NCI-H2107 treated with DMSO at 0.1 percent for 48 hours (cell line): ENCODE measurements around the gene YIF1B.
"Not testable (repeated sequence)": the region's sequence is repeated elsewhere in the genome, so short reads cannot be mapped to it uniquely, and the experiment has no call there.

Source experiments
- DNase-seq: peaks from one replicate; lab custom pipeline; 2025; ENCODE audit not compliant: unreplicated experiment; lab: John Stamatoyannopoulos, UW

Gene YIF1B

DNA sequence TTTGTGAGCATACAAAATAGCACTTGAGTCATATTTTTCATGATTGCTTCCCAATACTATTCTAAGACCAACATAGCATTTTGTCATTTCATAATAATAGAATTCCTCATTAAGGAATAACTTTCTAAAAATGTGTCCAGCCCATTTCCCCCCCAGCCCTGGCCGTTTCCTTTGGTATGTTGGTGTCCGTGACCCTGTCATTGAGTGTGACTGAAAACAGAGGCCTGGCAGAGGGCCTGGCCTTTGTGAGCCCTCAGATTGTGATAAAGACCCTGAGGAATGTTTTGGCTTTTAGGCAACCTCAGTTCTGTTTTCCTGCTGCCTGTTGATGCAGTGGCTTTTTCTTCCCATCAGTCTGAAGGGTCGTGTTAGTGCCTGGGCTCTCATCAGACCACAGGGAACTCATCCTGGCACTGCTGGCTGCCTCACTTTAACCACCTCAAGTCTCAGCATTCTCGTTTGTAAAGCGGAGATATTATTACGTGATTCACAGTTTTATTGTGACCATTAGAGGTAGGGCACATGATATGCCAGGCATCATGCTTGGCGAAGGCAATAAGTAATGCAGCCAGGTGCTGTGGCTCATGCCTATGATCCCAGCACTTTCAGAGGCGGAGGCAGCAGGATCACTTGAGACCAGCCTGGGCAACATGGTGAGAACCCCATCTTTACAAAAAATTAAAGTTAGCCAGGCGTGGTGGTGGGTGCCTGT is 37.6 kb downstream of the YIF1B start:
- no peak for DNase-seq

DNA sequence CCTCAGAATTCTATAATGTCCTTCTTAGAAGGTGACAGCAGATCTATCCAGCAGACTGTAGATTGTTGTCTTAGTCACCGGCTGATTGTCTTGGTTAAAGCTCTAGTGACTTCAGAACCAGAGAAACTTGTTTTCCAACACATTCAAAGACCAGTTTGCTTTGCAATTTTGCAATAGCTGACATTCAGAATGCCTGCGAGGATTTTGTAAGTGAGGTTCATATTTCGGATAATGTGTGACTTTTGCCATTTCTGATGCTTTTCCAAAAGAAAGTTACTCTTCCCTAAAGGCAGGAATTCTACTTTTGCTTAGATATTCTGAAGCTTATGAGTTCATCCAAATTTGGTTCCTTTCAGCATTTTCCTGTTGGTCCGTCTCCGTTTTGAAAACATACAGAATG is 38.2 kb downstream of the YIF1B start:
- no peak for DNase-seq

DNA sequence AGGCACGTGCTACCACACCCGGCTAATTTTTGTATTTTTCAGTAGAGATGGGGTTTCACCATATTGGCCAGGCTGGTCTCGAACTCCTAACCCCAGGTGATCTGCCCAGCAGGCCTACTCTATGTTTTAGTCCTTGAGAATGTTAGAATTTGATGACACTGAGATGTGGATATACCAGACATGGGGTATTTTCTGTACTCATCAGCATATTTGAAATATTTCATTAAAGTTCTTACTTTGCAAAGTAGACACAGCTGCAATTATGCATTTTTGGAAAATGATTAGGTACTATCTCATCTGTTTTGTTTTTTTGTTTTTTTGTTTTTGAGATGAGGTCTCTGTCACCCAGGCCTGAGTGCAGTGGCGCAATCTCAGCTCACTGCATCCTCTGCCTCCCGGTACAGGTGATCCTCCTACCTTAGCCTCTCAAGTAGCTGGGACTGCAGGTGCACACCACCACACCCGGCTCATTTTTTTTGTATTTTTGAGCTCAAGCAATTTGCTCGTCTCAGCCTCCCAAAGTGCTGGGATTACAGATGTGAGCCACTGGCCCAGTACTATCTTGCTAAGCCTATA is 38.7 kb downstream of the YIF1B start:
- DNase-seq: no peak

DNA sequence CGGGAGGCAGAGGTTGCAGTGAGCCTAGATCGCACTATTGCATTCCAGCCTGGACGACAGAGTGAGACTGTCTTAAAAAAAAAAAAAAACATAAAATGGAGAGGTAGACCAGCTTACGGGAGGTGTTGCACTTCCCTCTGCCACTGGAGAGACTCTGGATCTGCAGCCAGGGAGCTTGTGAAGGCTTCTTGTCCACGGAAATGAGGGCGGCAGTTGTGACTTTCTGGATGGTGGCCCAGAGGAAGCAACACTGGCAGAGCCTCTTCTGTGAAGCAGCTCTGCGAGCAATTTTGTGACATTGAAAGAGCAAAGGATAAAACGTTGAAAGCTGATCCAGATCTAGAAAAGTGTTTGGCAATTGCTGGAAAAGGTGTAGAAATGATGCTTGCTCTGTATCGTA is 41.0 kb downstream of the YIF1B start:
- no peak for DNase-seq

DNA sequence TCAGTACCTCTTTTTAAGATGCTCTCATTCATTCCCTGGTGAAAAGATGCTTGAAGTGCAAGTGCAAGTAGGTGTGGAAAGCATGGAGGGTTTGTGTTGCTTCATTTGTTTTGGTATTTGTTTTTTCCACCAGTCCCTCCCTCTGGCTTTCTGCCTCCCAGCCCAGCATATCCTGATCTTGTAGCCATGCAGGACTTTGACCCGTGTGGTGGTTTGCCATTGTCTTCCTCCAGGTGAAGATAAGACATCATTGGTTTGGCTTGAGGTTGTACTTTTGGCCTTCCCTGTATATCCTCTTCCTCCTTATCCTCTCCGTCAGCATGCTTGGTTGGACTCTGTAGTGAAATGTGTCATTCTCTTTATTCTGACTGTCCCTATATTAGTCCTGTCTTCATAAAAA is 42.2 kb downstream of the YIF1B start:
- no peak for DNase-seq

DNA sequence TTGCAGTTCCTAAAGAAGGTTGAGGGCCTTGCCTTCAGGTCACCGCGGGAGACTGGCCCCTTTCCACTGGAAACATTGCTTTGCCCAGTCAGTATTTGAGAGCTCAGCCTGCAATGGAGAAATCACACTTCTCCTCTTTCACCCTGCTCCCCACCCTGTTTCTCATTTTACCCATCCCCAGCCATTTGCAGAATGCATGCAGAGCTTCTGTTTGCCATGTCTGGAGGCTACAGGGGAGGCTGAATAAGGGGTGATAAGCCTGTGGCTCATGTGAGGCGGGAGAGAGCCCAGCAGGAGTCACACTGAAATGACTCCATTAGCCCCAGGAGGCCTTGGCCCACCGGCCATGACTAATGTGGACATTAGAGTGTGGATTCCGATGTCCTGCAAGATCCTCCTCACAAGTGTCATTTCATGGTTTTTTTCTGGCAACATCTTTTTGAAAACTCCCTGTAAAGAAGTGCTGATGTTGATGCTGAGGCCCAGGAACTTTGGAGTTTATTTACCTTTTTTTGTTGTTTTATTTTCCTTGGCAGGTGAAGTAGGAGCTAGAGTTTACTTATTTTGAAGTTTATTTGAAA is 45.1 kb downstream of the YIF1B start:
- no peak for DNase-seq

DNA sequence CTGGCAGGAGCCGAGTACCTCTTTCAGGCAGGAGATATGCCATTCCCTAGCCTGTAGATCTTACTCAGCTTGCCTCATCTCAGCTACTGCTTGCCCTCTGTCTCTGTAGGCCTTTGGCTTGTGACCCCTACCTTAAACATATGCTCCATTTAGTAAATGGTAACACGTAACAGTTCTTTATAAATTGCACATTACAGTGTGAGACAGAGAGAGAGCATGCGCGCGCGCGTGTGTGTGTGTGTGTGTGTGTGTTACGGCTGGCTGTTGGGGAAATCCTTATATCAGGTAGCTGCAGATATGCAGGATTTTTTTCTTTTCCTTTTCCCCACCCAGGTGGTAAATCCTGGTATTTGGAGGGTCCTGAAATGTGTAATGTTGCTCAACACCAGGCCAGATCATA is 47.2 kb downstream of the YIF1B start:
- DNase-seq: no peak

DNA sequence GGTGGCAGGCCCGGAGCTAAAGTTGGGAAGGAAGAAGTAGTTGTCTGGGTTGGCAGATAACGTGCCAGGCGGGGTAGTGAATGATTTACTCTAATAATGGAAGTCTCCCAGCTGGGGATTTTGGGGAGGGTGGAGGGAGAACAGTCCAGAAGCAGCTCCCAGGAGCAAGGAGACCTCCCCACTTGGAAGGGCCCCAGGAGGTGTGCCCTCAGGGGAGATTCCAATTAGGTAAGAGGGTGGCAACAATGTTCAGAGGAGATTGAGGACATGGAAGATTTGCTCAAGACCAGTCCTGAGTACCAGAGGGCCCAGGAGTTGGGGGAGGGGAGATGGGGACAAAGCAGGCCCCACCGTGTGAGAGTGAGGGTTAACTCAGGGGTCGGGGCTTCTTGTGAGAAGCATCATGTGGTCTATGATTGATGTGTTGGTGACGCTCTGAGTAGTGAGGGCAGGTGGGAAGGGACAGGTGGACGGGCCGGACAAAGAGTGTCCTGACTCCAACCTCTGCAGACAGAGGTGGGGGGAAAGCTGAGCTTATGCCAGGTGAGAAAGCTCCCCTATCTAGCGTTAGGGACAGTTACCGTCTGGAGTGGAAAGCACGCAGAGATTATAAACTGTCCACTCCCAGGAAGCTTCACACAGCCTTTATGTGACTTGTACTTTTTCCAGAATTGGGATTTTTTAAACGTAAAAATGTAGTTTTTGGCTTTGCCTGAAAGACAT is 47.8 kb downstream of the YIF1B start:
- no peak for DNase-seq

DNA sequence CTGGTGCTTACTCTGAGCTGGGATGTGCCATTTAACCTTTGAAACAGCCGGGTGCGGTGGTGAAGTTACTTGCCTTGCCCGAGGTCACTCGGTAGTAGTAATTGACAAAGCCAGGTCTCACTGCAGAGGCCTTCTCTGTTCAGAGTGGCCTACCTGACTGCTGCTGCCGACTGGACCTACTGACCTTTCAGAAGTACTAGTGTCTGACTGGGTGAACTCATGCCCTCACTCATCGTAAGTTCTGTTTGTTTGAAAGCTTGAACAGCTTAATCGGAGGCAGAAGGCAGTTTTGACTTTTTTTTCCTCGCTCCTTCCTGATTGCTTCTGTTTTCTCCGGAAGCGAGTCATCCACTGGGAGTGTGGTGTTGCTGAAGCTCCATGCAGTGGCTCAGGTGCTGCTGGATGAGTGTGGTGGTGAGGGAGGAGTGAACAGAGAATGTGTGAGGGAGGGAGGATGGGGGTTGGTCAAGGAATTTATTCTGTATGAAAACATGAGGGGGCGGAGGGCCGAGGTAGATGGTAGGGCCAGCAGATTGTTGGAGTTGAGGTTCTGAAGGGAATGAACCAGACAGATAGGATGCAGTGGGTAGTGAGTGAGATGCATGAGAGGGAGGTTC is 48.7 kb downstream of the YIF1B start:
- DNase-seq: no peak

DNA sequence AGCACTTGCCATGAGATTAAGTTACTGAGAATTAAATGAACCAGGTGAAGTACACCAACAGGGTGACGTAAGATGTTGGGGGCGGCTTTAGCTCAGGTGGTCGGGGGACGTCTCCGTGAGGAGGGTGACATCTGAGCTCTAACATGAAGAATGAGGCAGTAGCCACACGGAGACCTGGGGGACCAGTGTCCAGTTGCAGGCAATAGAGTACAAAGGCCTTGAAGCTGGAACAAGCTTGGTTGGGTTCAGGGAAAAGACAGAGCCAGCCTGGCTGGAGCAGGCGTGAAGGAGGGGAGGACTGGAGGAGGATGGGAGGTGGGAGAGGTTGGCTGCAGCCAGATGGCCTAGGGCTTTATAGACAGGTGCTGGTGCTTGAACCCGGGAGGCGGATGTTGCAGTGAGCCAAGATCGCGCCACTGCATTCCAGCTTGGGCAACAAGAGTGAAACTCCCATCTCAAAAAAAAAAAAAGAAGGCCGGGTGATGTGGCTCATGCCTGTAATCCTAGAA is 49.8 kb downstream of the YIF1B start:
- peak; percentile 42 for DNase-seq

DNA sequence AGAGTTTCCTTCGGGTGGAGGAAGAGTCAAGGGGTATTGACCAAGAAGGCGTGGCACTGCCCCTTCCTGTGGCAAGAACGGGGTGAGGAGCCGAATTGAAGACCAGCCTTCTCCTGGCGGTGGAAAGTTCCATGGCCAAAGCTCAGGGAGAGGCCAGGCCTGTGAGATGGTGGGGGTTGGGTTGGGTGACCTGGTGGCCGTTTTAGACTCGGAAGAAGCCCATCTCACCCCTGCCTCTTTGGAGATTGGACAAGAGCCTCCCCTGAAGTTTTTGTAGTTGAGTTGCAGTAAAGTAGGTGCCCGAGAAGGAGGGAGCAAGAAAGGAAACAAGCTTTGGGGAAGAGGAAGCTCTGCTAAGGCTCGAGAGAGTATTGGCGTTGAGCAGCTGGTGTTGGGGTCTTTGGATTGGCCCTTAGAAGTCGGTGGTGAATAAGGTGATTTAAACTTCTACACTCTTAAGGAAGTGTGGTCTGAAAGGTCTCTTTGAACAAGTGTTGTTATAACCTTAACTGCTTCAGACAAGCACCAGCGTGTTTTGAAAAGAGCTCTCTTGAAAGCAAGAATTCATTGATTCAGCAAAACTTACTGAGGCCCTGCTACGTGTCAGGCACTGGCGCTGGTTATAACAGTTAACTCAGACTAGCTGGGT is 50.4 kb downstream of the YIF1B start:
- DNase-seq: no peak

DNA sequence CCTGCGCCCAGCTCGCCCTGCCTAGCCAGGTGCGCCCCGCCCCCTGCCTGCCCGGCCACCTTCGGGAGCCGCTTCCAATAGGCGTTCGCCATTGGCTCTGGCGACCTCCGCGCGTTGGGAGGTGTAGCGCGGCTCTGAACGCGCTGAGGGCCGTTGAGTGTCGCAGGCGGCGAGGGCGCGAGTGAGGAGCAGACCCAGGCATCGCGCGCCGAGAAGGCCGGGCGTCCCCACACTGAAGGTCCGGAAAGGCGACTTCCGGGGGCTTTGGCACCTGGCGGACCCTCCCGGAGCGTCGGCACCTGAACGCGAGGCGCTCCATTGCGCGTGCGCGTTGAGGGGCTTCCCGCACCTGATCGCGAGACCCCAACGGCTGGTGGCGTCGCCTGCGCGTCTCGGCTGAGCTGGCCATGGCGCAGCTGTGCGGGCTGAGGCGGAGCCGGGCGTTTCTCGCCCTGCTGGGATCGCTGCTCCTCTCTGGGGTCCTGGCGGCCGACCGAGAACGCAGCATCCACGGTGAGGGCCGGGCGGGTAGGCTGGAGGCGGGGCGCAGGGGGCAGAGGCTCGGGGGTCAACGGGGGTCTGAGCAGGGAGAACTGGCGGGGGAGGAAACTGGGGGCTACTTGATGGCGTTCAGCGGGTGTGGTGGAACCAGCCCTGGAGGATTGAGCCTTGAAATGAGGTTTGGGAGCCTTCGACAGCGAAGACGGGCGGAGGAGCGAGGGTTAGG is 51.1 kb downstream of the YIF1B start, which contains the start of gene SPINT2:
Gene SPINT2, plus strand, starts transcription at position 88 of the 727 bp plus-strand sequence. Its CDS starts 320 bp downstream, at position 408.
- no peak for DNase-seq

DNA sequence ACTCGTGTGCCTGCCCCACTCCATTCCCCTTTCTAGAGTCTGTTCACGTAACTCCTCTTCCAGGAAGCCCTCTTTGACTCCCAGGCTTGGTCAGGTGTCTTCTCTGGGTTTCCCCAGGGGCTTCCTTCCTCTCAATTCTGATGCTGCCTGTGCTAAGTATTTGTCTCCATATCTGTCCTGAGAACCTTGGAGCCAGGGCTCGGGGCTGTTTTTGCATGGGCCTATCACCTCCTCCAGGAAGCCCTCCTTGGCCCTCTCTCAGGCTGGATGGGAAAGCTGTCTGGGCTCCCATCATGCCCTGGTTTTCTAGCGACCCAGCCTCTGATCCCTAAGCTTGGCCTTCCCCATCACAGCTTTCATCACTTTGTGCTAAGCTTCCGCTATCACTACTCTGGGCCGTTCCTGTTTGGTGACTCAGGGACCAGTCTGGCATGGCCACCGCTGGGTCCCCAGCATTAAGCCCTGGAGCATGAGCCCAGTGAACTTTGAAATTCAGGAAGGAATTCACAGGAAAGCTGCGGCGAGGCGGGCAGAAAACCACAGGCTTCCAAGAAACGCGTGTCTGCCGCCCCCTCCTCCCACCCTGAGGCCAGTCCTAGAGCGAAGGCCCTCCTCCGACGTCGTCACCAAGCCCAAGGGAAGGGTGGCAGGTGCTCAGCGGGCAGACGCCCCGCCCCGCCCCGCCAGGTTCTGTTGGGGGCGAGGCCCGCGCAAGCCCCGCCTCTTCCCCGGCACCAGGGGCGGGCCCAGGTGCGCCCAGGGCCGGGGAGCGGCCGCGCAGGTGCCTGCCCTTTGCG is 51.9 kb downstream of the YIF1B start:
- DNase-seq: peak; percentile 95

DNA sequence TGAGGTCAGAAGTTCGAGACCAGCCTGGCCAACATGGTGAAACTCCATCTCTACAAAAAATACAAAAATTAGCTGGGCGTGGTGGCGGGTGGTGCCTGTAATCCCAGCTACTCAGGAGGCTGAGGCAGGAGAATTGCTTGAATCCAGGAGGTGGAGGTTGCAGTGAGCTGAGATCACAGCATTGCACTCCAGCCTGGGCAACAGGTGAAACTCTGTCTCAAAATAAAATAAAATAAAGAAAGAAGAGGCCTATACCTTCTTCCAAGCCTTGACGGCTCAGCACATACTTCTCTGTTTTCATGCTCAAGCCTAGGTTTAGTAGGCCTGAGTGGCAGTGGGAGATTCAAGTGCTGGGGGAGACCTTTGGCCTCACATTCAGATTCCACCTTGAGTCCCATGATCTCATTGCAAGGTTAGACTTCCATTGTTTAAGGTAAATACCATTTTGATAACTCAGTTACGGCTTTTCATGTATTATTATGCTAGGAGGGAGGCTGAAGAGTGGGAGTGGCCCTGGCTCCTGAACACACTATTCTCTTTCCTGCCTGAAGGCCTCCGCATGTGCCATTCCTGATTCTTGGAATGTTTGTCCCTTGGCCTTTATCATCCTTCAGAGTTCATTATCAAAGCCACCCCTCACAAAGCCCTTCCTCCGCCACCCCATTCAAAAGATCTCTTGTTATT is 53.0 kb downstream of the YIF1B start:
- no peak for DNase-seq

DNA sequence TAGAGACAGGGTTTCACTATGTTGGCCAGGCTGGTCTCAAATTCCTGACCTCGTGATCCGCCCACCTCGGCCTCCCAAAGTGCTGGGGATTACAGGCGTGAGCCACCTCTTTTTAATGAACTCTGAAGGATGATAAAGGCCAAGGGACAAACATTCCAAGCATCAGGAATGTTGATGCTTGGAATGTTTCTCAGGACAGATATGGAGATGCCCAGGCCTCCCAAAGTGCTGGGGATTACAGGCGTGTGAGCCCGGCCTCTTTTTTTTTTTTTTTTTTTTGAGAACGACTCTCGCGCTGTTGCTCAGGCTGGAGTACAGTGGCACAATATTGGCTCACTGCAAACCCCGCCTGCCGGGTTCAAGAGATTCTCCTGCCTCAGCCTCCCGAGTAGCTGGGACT is 53.8 kb downstream of the YIF1B start:
- DNase-seq: not testable (repeated sequence)

DNA sequence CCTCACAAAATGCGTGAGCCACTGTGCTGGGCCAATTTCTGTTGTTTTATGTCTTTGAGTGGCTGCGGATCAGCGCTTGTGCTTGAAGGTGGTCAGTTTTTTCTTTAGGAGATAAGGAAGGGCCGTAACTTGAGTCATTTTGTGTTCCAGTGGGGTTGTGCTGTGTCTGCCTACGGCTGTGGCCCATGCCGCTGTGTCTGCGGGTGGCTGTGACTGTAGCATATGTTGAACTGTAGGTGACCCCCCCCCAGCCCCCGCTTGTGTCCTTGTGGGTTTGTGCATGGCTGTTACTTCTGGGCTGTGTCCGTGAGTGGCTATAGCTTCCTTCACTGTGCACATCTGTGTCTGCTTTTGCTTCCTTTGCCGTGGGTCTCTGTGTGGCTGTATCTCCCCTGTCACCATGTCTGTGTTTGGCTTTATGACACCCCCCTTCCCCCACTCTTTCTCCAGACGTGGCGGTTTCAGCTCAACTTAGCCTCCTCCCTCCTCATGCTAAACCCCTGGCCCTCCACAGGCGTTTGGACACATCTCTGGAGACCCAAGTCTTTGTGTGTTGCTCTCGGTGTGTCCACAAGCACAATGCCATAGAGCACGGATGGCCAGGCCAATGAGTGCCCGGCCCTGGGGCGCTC is 60.2 kb downstream of the YIF1B start:
- no peak for DNase-seq

DNA sequence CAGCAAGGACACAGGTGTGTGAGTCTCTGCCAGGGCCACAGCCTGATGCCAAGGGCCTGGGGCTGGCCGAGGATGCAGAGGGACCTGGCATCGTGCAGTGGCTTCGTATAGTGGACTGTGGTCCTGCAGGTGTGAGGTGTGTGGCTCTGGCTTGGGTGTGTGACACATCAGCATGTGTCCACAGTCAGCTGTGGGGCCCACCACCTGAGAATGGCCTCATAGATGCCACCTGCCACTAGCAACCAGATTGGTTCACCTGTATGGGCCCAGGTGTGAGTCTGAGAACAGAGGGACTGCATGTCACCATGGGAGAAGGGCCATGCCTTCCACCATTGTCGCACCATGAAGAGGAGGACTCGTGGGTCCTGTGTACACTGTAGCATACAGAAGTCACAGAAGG is 62.0 kb downstream of the YIF1B start:
- DNase-seq: no peak
